ENCODE data around the gene TP63. TPM values are rescaled to one million over a fixed set of nuclear protein-coding genes. Genes with fewer than 3 reads are reported as not detected.
"Not testable (repeated sequence)": the region's sequence is repeated elsewhere in the genome, so short reads cannot be mapped to it uniquely, and the experiment has no call there.

The TP63 gene
- total RNA-seq, 1 experiment from 2014 or later = 41.9 TPM

DNA sequence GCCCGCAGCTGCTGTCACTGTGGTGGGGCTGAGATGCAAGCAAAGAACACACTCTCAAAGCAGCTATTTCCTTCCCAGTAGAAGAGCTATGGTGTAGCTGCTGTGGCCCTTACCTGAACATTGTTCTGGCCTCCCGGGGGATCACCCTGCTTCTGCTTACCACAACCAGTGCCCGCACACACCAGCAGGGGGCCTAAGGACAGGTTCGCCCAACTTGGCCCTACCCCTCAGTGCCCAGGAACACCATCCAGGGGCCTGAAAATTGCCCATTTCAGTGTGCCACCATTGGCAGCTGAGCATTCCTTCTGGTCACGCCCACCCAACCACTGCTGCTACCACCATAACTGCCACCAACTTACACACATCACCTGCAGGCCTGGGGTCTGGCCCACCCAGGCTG is 113.0 kb downstream of the TP63 start:
- H3K4me1 Mint-ChIP-seq (ENCODE audit: insufficient read depth, unreplicated experiment) = no peaks in the 10 kb centered on the region
- ChIA-PET POLR2A (no interaction called here), CTCF (no interaction called here)
- H3K27me3 Mint-ChIP-seq (ENCODE audit: insufficient read depth, unreplicated experiment) = no peaks in the 10 kb centered on the region
- DNase-seq (ENCODE audit: unreplicated experiment) = no peak
- no peak for TF ChIP-seq CTCF (IDR thresholded peaks at IDR 0.05; ENCODE audit: unreplicated experiment)
- no TSS peak for BruUV-seq (replicated peaks)
- no peaks in the 10 kb centered on the region for H3K36me3 Mint-ChIP-seq (ENCODE audit: insufficient read depth, unreplicated experiment)
- H3K27ac Mint-ChIP-seq (ENCODE audit: low read depth, unreplicated experiment) = no peak overlapping the region
- H3K4me3 Mint-ChIP-seq (ENCODE audit: unreplicated experiment) = no peak overlapping the region
- intact Hi-C loops (cut with micrococcal nuclease) = no loop called here
- no peaks in the 10 kb centered on the region for H3K9me3 Mint-ChIP-seq (ENCODE audit: unreplicated experiment)

DNA sequence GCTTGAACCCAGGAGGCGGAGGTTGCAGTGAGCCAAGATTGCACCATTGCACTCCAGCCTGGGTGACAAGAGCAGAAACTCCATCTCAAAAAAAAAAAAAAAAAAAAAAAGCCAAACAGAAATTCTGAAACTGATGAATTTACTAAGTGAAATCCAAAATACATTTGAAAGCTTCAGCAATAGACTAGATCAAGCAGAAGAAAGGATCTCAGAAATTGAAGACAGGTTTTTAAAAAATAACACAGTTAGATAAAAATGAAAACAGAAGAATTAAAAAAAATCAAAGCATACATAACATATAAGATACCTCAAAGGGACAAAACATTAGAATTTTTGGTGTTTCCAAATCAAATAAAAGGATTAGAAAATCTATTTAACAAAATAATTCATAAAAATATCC is 114.4 kb downstream of the TP63 start:
- no peak for TF ChIP-seq CTCF (IDR thresholded peaks at IDR 0.05; ENCODE audit: unreplicated experiment)
- Mint-ChIP-seq H3K36me3 (ENCODE audit: insufficient read depth, unreplicated experiment) (no peaks in the 10 kb centered on the region), H3K27ac (ENCODE audit: low read depth, unreplicated experiment) (no peak overlapping the region), H3K4me3 (ENCODE audit: unreplicated experiment) (no peak overlapping the region), H3K27me3 (ENCODE audit: insufficient read depth, unreplicated experiment) (no peaks in the 10 kb centered on the region), H3K4me1 (ENCODE audit: insufficient read depth, unreplicated experiment) (no peaks in the 10 kb centered on the region), H3K9me3 (ENCODE audit: unreplicated experiment) (no peaks in the 10 kb centered on the region)
- intact Hi-C loops (cut with micrococcal nuclease) = no loop called here
- no peak for DNase-seq (ENCODE audit: unreplicated experiment)
- CTCF ChIA-PET = interaction anchor here (0.6 kb wide), 1 partner anchor 442 kb away, joined by 3 read pairs; no protein-coding TSS in a partner anchor
- POLR2A ChIA-PET = no interaction called here
- BruUV-seq (replicated peaks) = no TSS peak

DNA sequence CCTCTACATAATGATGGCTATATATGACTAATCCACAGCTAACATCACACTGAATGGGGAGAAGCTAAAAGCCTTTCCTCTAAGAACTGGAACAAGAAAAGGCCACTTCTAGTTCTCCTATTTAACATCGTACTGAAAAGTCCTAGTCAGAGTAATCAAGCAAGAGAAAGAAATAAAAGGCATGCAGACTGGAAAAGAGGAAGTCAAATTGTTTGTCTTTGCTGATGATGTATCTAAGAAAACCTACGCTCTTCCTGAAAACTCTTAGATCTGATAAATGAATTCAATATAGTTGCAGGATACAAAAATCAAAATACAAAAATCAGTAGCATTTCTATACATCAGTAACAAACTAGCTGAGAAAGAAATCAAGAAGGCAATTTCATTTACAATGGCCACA is 116.9 kb downstream of the TP63 start:
- ChIA-PET POLR2A (interaction anchor here (1.8 kb wide), 1 partner anchor 43 kb away, joined by 3 read pairs; no protein-coding TSS in a partner anchor), CTCF (no interaction called here)
- no peaks in the 10 kb centered on the region for H3K4me1 Mint-ChIP-seq (ENCODE audit: insufficient read depth, unreplicated experiment)

DNA sequence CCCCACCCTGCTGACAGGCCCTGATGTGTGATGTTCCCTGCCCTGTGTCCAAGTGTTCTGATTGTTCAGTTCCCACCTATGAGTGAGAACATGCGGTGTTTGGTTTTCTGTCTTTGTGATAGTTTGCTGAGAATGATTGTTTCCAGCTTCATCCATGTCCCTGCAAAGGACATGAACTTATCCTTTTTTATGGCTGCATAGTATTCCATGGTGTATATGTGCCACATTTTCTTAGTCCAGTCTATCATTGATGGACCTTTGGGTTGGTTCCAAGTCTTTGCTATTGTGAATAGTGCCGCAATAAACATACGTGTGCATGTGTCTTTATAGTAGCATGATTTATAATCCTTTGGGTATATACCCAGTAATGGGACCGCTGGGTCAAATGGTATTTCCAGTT is 119.8 kb downstream of the TP63 start:
- BruUV-seq (replicated peaks); H3K4me3 Mint-ChIP-seq (ENCODE audit: unreplicated experiment); intact Hi-C loops (cut with micrococcal nuclease); H3K9me3 Mint-ChIP-seq (ENCODE audit: unreplicated experiment); H3K27ac Mint-ChIP-seq (ENCODE audit: low read depth, unreplicated experiment); H3K36me3 Mint-ChIP-seq (ENCODE audit: insufficient read depth, unreplicated experiment); POLR2A ChIA-PET; CTCF ChIA-PET; DNase-seq (ENCODE audit: unreplicated experiment); H3K4me1 Mint-ChIP-seq (ENCODE audit: insufficient read depth, unreplicated experiment); H3K27me3 Mint-ChIP-seq (ENCODE audit: insufficient read depth, unreplicated experiment): not testable (repeated sequence)

More for the DNA sequence above, 116.9 kb downstream of the TP63 start:
- DNase-seq (ENCODE audit: unreplicated experiment) = no peak
- Mint-ChIP-seq H3K9me3 (ENCODE audit: unreplicated experiment) (no peaks in the 10 kb centered on the region), H3K27me3 (ENCODE audit: insufficient read depth, unreplicated experiment) (no peaks in the 10 kb centered on the region), H3K4me3 (ENCODE audit: unreplicated experiment) (no peak overlapping the region), H3K27ac (ENCODE audit: low read depth, unreplicated experiment) (no peak overlapping the region), H3K36me3 (ENCODE audit: insufficient read depth, unreplicated experiment) (no peaks in the 10 kb centered on the region)
- TF ChIP-seq CTCF (IDR thresholded peaks at IDR 0.05; ENCODE audit: unreplicated experiment) = no peak
- intact Hi-C loops (cut with micrococcal nuclease) = no loop called here
- BruUV-seq (replicated peaks) = no TSS peak

DNA sequence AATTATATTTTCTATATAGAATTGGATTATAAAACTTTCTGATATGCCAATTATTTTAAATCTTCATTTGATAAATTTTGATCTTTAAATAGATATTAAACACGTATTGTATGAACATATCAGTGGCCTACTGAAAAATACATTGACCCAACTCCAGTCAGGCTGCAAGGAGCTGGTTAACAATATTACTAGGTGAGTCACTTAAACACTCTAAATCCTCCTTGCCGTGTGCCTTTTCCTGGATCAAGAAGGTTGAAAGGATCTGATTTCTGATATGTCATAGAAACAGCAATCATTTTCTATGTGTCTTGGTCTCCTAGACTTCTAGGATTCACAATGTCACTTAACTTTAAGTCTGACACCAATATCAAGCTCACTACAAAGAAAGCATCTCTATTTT is 123.2 kb downstream of the TP63 start:
- BruUV-seq (replicated peaks) = no TSS peak
- ChIA-PET POLR2A (interaction anchor here (0.7 to 1.4 kb wide), 3 partner anchors 27 to 42 kb away, joined by 3 to 4 read pairs (median 3); no protein-coding TSS in a partner anchor), CTCF (interaction anchor here (1.0 to 1.5 kb wide), 3 partner anchors 9 to 170 kb away, joined by 3 to 5 read pairs (median 3); no protein-coding TSS in a partner anchor)
- TF ChIP-seq CTCF (IDR thresholded peaks at IDR 0.05; ENCODE audit: unreplicated experiment) = no peak
- no peak overlapping the region for H3K27ac Mint-ChIP-seq (ENCODE audit: low read depth, unreplicated experiment)
- peaks cover 10% of the 10 kb centered on the region for H3K4me1 Mint-ChIP-seq (ENCODE audit: insufficient read depth, unreplicated experiment)
- no peak for DNase-seq (ENCODE audit: unreplicated experiment)
- intact Hi-C loops (cut with micrococcal nuclease) = no loop called here
- H3K9me3 Mint-ChIP-seq (ENCODE audit: unreplicated experiment) = no peaks in the 10 kb centered on the region
- no peaks in the 10 kb centered on the region for H3K27me3 Mint-ChIP-seq (ENCODE audit: insufficient read depth, unreplicated experiment)
- H3K4me3 Mint-ChIP-seq (ENCODE audit: unreplicated experiment) = no peak overlapping the region
- no peaks in the 10 kb centered on the region for H3K36me3 Mint-ChIP-seq (ENCODE audit: insufficient read depth, unreplicated experiment)
